OCI-LY1 (cell line): ENCODE data around the gene KIZ.

Experiments
- H2AFZ ChIP-seq: fragments of 200-600 bp; sonication (generic), shearing (Covaris generic); 2 replicates; pipeline ENCODE4 v1.6.0; 2014; ENCODE audit warnings: antibody characterized with exemption, mild to moderate bottlenecking, low read length
- H3F3A ChIP-seq: fragments of 200-600 bp; sonication (generic), shearing (Covaris generic); 2 replicates; pipeline ENCODE4 v1.6.0; 2014; ENCODE audit warnings: mild to moderate bottlenecking, antibody characterized with exemption, low read length, moderate library complexity; ENCODE audit not compliant: insufficient read depth
- H3K27ac ChIP-seq: fragments of 200-600 bp; sonication (generic); 2 replicates; pipeline ENCODE4 v1.5.1; 2014; ENCODE audit warnings: low read length, mixed run types, mild to moderate bottlenecking, low read depth; ENCODE audit not compliant: poor library complexity, severe bottlenecking
- H3K27me3 ChIP-seq: fragments of 200-600 bp; sonication (generic); 2 replicates; pipeline ENCODE4 v1.6.0; 2014; ENCODE audit warnings: antibody characterized with exemption, mild to moderate bottlenecking, low read length, moderate library complexity; ENCODE audit not compliant: insufficient read depth
- H3K36me3 ChIP-seq: fragments of 200-600 bp; sonication (generic); 2 replicates; pipeline ENCODE4 v1.6.1; 2014; ENCODE audit warnings: mild to moderate bottlenecking, antibody characterized with exemption, low read length, moderate library complexity, mixed read lengths; ENCODE audit not compliant: insufficient read depth
- H3K4me1 ChIP-seq: fragments of 200-600 bp; sonication (generic); 2 replicates; pipeline ENCODE4 v1.5.1; 2014; ENCODE audit warnings: mild to moderate bottlenecking, low read length, moderate library complexity; ENCODE audit not compliant: insufficient read depth, severe bottlenecking
- H3K4me2 ChIP-seq: fragments of 200-600 bp; sonication (generic), shearing (Covaris generic); 2 replicates; pipeline ENCODE4 v1.6.1; 2014; ENCODE audit warnings: low read length
- H3K4me3 ChIP-seq: fragments of 200-600 bp; sonication (generic); 2 replicates; pipeline ENCODE4 v1.5.1; 2014; ENCODE audit warnings: low read length, low read depth, mild to moderate bottlenecking, mixed read lengths; ENCODE audit not compliant: poor library complexity, severe bottlenecking
- H3K79me2 ChIP-seq: fragments of 200-600 bp; shearing (Covaris generic); 2 replicates; pipeline ENCODE4 v1.6.1; 2016; ENCODE audit warnings: mixed run types, low read length, mixed read lengths; ENCODE audit not compliant: insufficient read depth
- H3K9ac ChIP-seq: fragments of 200-600 bp; sonication (generic), shearing (Covaris generic); 2 replicates; pipeline ENCODE4 v1.6.1; 2014; ENCODE audit warnings: mild to moderate bottlenecking, low read length, mixed read lengths
- H3K9me2 ChIP-seq: fragments of 200-600 bp; sonication (generic), shearing (Covaris generic); 2 replicates; pipeline ENCODE4 v1.6.1; 2014; ENCODE audit warnings: low read depth, mild to moderate bottlenecking, low read length, mixed read lengths
- H3K9me3 ChIP-seq: fragments of 200-600 bp; shearing (Covaris generic); 2 replicates; pipeline ENCODE4 v1.6.1; 2014; ENCODE audit warnings: low read length, mixed read lengths
- H4K20me1 ChIP-seq: fragments of 200-600 bp; sonication (generic), shearing (Covaris generic); 2 replicates; pipeline ENCODE4 v1.6.0; 2016; ENCODE audit warnings: mild to moderate bottlenecking, low read length; ENCODE audit not compliant: insufficient read depth
- EZH2 ChIP-seq: fragments of 200-600 bp; sonication (generic), shearing (Covaris generic); IDR thresholded peaks from 2 replicates; pipeline ENCODE4 v1.8.0; 2017; ENCODE audit warnings: borderline replicate concordance, mixed run types, mild to moderate bottlenecking, antibody characterized with exemption, low read length, moderate library complexity, mixed read lengths
- TF ChIP-seq, protein P1 (sequence below): fragments of 200-600 bp; sonication (generic), shearing (Covaris generic); IDR thresholded peaks from 2 replicates; pipeline ENCODE4 v1.5.1; 2017; ENCODE audit warnings: mild to moderate bottlenecking, antibody characterized with exemption, low read length, moderate library complexity, mixed read lengths

The KIZ gene

DNA sequence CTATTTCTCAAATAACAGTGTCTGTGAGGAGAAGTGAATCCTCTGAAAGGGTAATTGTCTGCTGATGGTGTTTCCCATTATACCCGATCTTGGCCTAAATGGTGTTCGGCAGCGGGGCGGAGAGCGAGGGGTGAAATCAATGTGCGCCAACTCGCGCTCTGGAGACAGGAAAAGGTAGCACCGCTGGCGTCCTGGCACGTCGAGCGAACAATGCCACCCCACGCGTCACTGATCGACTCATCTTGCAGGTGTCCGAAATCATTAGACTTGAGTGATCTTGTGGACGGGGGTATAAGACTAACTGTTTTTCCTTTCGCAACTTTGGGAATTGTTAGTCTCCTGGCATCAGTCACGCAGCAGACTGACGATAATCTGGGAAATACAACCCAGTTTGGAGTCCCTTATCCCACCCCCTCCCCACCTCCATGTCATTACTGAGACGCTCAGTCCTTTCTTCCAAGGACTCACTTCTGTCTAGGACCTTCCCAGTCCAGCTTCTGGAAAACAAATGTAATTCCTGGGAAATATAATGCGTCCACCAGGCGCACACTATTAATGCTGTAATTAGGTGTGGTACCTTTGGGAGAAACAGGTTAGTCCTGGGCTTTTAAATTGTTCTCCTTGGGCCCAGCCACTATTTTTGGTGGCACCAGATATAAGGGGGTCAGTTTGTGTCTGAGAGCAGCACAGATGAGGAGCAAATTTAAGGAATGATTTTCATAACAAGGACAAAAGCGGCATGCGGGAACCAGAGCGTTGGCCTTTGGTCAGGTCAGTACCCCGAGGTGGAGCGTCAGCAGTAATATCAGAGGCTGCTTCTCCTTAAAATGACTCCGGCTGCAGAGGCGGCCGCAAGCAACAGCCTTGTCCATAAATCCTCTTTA is 22.1 kb upstream of the KIZ start:
- Histone ChIP-seq H3K27me3 (0 out of 2 replicates have a peak, but pooled peaks cover 5% of the 10 kb centered on the region), H3F3A (0 out of 2 replicates have a peak, but pooled peaks cover under 1% of the 10 kb centered on the region), H3K4me3 (no peak overlapping the region)

DNA sequence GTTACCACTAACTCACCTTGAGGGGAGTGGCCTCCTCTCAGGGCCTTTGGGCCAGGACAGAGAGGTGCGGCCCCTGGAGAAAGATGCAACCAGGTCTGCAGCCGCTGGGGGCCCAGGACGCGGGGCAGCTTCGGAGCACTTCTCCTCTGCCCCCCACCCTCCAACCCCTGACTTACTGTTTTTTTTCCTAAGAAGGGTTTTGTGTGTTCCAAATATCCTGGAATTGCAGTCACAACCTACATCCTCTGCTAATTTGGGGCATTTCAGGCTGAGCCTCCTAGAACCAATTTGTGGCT is 21.5 kb upstream of the KIZ start:
- H3K4me1 ChIP-seq, result peaks cover 17% of the 10 kb centered on the region
- no peak overlapping the region for H3K4me3 ChIP-seq
- H3K36me3 ChIP-seq, result no peaks in the 10 kb centered on the region
- H2AFZ ChIP-seq, result no peak overlapping the region
- no peak overlapping the region for H3K27ac ChIP-seq
- no peaks in the 10 kb centered on the region for H3F3A ChIP-seq
- no peak overlapping the region for H3K4me2 ChIP-seq
- 0 out of 2 replicates have a peak, but pooled peaks cover 5% of the 10 kb centered on the region for H3K27me3 ChIP-seq
- H3K9ac ChIP-seq, result no peak overlapping the region
- no peak for TF ChIP-seq EZH2
- TF ChIP-seq, protein P1, sequence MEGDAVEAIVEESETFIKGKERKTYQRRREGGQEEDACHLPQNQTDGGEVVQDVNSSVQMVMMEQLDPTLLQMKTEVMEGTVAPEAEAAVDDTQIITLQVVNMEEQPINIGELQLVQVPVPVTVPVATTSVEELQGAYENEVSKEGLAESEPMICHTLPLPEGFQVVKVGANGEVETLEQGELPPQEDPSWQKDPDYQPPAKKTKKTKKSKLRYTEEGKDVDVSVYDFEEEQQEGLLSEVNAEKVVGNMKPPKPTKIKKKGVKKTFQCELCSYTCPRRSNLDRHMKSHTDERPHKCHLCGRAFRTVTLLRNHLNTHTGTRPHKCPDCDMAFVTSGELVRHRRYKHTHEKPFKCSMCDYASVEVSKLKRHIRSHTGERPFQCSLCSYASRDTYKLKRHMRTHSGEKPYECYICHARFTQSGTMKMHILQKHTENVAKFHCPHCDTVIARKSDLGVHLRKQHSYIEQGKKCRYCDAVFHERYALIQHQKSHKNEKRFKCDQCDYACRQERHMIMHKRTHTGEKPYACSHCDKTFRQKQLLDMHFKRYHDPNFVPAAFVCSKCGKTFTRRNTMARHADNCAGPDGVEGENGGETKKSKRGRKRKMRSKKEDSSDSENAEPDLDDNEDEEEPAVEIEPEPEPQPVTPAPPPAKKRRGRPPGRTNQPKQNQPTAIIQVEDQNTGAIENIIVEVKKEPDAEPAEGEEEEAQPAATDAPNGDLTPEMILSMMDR, result no peak
- no peaks in the 10 kb centered on the region for H3K9me3 ChIP-seq
- H3K9me2 ChIP-seq, result no peaks in the 10 kb centered on the region
- H3K79me2 ChIP-seq, result no peaks in the 10 kb centered on the region
- no peaks in the 10 kb centered on the region for H4K20me1 ChIP-seq

More for the DNA sequence above, 22.1 kb upstream of the KIZ start:
- H3K4me2 ChIP-seq, result no peak overlapping the region
- no peaks in the 10 kb centered on the region for H3K36me3 ChIP-seq
- no peaks in the 10 kb centered on the region for H3K9me2 ChIP-seq
- H4K20me1 ChIP-seq, result no peaks in the 10 kb centered on the region
- H3K9ac ChIP-seq, result no peak overlapping the region
- no peak overlapping the region for H3K27ac ChIP-seq
- TF ChIP-seq, protein P1, result no peak
- H3K4me1 ChIP-seq, result peaks cover 23% of the 10 kb centered on the region
- no peaks in the 10 kb centered on the region for H3K79me2 ChIP-seq
- no peak overlapping the region for H2AFZ ChIP-seq
- H3K9me3 ChIP-seq, result no peaks in the 10 kb centered on the region

DNA sequence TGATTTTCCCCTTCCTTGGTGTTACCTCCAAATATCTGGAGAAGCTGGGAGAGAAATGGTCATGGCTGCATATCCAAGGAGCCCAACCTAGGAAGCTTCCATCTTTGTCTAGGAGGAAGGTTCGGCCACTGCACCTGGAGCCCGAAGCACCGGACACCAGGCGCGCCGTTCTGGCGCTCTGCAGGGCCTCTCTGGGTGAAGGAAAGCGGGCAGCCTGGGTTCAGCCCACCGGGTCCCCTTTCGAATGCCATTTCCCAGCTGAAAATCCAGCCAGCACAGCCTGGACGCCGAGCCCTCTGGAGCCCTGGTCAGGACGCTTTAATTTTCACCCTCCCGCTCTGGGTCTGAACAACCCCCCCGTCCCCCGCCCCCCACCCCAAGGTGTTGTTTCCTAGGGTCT is 21.0 kb upstream of the KIZ start:
- no peak overlapping the region for H3K27ac ChIP-seq
- no peak overlapping the region for H3K9ac ChIP-seq
- TF ChIP-seq, protein P1, result no peak
- no peak for TF ChIP-seq EZH2
- no peak overlapping the region for H3K4me3 ChIP-seq
- 0 out of 2 replicates have a peak, but pooled peaks cover 5% of the 10 kb centered on the region for H3K27me3 ChIP-seq
- no peaks in the 10 kb centered on the region for H3K36me3 ChIP-seq
- no peak overlapping the region for H2AFZ ChIP-seq
- H3K4me1 ChIP-seq, result peaks cover 12% of the 10 kb centered on the region
- H3K9me2 ChIP-seq, result no peaks in the 10 kb centered on the region
- H4K20me1 ChIP-seq, result no peaks in the 10 kb centered on the region
- H3K9me3 ChIP-seq, result no peaks in the 10 kb centered on the region
- H3K4me2 ChIP-seq, result no peak overlapping the region
- H3K79me2 ChIP-seq, result no peaks in the 10 kb centered on the region
- H3F3A ChIP-seq, result no peaks in the 10 kb centered on the region
